Stimulated activated CD4-positive, alpha-beta T cell treated with anti-CD3 and anti-CD28 coated beads, Interleukin-1b, Interleukin-23, amount 100 ng/mL, for 24 hours (primary cell): ENCODE results near the gene GORASP2.
"Not testable (repeated sequence)": the region's sequence is repeated elsewhere in the genome, so short reads cannot be mapped to it uniquely, and the experiment has no call there.

Experiments
- DNase-seq, 4 experiments: peaks; one replicate each; pipeline ENCODE4 v3.0.0-alpha.2; 2020; ENCODE audit warnings: low read depth in 4 of 4, low spot score in 1 of 4

GORASP2 gene

GRCh38 chr2:170928824-170929685, at the start of gene GORASP2:
Gene GORASP2, plus strand, starts transcription at chr2:170929253. Its CDS starts 88 bp downstream, at chr2:170929341.
- DNase-seq = peak; percentile 90 to 96 (median 94)

- DNase-seq = no peak
These were observed 47.2 kb upstream of the GORASP2 start for GRCh38 chr2:170881840-170882239.

GRCh38 chr2:170882758-170883157, 46.3 kb upstream of the GORASP2 start:
- DNase-seq = no peak

GRCh38 chr2:170883683-170884082, 45.4 kb upstream of the GORASP2 start:
- no peak for DNase-seq

- no peak for DNase-seq
These were observed 43.8 kb upstream of the GORASP2 start for GRCh38 chr2:170885130-170885791.

- no peak for DNase-seq
These were observed 42.7 kb upstream of the GORASP2 start for GRCh38 chr2:170886386-170886785.

- no peak for DNase-seq
These were observed 41.6 kb upstream of the GORASP2 start for GRCh38 chr2:170887496-170887895.

GRCh38 chr2:170887896-170888295, 41.2 kb upstream of the GORASP2 start:
- DNase-seq = no peak

GRCh38 chr2:170891893-170892292, 37.2 kb upstream of the GORASP2 start:
- DNase-seq = no peak

GRCh38 chr2:170892391-170892951, 36.6 kb upstream of the GORASP2 start:
- no peak for DNase-seq

GRCh38 chr2:170895023-170895757, 33.9 kb upstream of the GORASP2 start:
- DNase-seq = no peak

GRCh38 chr2:170896622-170897021, 32.4 kb upstream of the GORASP2 start:
- no peak for DNase-seq

- no peak for DNase-seq
These were observed 31.9 kb upstream of the GORASP2 start for GRCh38 chr2:170897108-170897507.

- no peak for DNase-seq
These were observed 23.2 kb upstream of the GORASP2 start for GRCh38 chr2:170905864-170906263.

- no peak for DNase-seq
These were observed 17.7 kb upstream of the GORASP2 start for GRCh38 chr2:170911314-170911889.

GRCh38 chr2:170914994-170915666, 13.9 kb upstream of the GORASP2 start:
- DNase-seq = not testable (repeated sequence)

GRCh38 chr2:170917219-170917913, 11.7 kb upstream of the GORASP2 start:
- DNase-seq = no peak

- DNase-seq = no peak
These were observed 11.1 kb upstream of the GORASP2 start for GRCh38 chr2:170917957-170918356.

GRCh38 chr2:170921873-170922272, 7.2 kb upstream of the GORASP2 start:
- DNase-seq = not testable (repeated sequence)
